ENCODE data around the gene INHA. TPM values are rescaled to one million over a fixed set of nuclear protein-coding genes. Genes with fewer than 3 reads are reported as not detected.

INHA gene
- total RNA-seq, 1 experiment from 2014 or later, result not detected

- CTCF ChIA-PET, result no interaction called here
- Histone ChIP-seq H3K9ac (ENCODE audit: low read length) (no peak overlapping the region), H3K79me2 (ENCODE audit: insufficient read depth, low read length) (peaks cover 18% of the 10 kb centered on the region; the same call in 1 of the 2 replicates), H3K9me2 (ENCODE audit: insufficient read depth) (no peaks in the 10 kb centered on the region), H4K20me1 (ENCODE audit: insufficient read depth) (no peaks in the 10 kb centered on the region), H3K9me3 (ENCODE audit: control insufficient read depth in 1 of 2, insufficient read depth in 1 of 2, low read depth in 1 of 2, low read length in 2 of 2) (no peaks in the 10 kb centered on the region), H3K4me3 (replicated peaks in 1 of 2; ENCODE audit: low read depth in 1 of 2, low read length in 2 of 2) (no peak overlapping the region), H2AFZ (ENCODE audit: low read depth, low read length, poor library complexity, severe bottlenecking) (no peak overlapping the region), H3K27ac (ENCODE audit: low read depth, low read length) (no peak overlapping the region), H3K36me3 (ENCODE audit: control insufficient read depth in 1 of 2, insufficient read depth in 2 of 2, low read length in 2 of 2) (no peaks in the 10 kb centered on the region), H3K4me2 (ENCODE audit: low read length) (no peak overlapping the region), H3K27me3 (ENCODE audit: insufficient read depth, low read length) (no peaks in the 10 kb centered on the region), H3K4me1 (ENCODE audit: control insufficient read depth in 1 of 2, insufficient read depth in 2 of 2, low read length in 2 of 2) (peaks cover 3 to 19% of the 10 kb centered on the region in 2 experiments; a peak in 3 of 4 replicates)
- BruUV-seq (replicated peaks), result no TSS peak
- RAD21 ChIA-PET (ENCODE audit: low non-redundant PET in 1 of 2, low total read pairs in 2 of 2, uncharacterized antibody in 2 of 2, unreplicated experiment in 2 of 2), result no interaction called here
- intact Hi-C loops (cut with micrococcal nuclease), result no loop called here
- no peak for DNase-seq (ENCODE audit: low read depth, low spot score)
- TF ChIP-seq, protein P1, sequence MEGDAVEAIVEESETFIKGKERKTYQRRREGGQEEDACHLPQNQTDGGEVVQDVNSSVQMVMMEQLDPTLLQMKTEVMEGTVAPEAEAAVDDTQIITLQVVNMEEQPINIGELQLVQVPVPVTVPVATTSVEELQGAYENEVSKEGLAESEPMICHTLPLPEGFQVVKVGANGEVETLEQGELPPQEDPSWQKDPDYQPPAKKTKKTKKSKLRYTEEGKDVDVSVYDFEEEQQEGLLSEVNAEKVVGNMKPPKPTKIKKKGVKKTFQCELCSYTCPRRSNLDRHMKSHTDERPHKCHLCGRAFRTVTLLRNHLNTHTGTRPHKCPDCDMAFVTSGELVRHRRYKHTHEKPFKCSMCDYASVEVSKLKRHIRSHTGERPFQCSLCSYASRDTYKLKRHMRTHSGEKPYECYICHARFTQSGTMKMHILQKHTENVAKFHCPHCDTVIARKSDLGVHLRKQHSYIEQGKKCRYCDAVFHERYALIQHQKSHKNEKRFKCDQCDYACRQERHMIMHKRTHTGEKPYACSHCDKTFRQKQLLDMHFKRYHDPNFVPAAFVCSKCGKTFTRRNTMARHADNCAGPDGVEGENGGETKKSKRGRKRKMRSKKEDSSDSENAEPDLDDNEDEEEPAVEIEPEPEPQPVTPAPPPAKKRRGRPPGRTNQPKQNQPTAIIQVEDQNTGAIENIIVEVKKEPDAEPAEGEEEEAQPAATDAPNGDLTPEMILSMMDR (IDR thresholded peaks at IDR 0.05 in 2 of 3, conservative IDR thresholded peaks at IDR 0.05 in 1 of 3; ENCODE audit: borderline replicate concordance in 1 of 3, insufficient read depth in 1 of 3, low read depth in 2 of 3, low read length in 2 of 3), result no peak
- TF ChIP-seq POLR2AphosphoS5 (IDR thresholded peaks at IDR 0.05; ENCODE audit: low read depth, low read length) (no peak), CBX3 (IDR thresholded peaks at IDR 0.05; ENCODE audit: low read depth) (no peak), JUND (IDR thresholded peaks at IDR 0.05) (no peak), FOSL1 (IDR thresholded peaks at IDR 0.05; ENCODE audit: low read depth) (no peak), RAD21 (IDR thresholded peaks at IDR 0.05; ENCODE audit: low read depth) (no peak), SP1 (IDR thresholded peaks at IDR 0.05; ENCODE audit: low read depth) (no peak), ZFX (IDR thresholded peaks at IDR 0.05) (no peak), SRF (IDR thresholded peaks at IDR 0.05; ENCODE audit: low read depth) (no peak), EZH2 (IDR thresholded peaks at IDR 0.05) (no peak)
- POLR2A ChIA-PET, result no interaction called here
- ATAC-seq, result no peak
Observed at GRCh38 chr2:219554350-219554749, 17.8 kb upstream of the INHA start.

DNA sequence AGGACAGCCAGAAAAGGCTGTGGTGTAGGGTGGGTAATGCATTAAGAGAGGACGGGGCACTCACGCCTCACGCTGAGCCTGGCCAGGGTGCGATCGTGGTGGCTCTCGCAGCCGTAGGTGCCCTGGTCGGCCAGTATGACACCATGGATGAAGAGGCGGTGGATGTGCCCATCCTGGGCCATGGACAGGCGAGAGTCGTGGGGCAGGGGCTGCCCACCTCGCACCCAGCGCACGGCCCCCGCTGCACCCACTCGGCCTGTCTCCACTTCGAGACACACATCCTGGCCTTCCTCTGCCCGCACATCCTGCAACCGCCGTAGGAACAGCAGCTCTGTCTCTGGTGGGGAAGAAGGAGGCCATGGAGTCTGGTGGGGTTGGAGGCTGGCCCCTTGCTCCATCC is 16.2 kb upstream of the INHA start:
- TF ChIP-seq RAD21 (IDR thresholded peaks at IDR 0.05; ENCODE audit: low read depth), result no peak

More for the DNA sequence above, 16.2 kb upstream of the INHA start:
- Histone ChIP-seq H3K36me3 (ENCODE audit: control insufficient read depth in 1 of 2, insufficient read depth in 2 of 2, low read length in 2 of 2) (no peaks in the 10 kb centered on the region), H4K20me1 (ENCODE audit: insufficient read depth) (no peaks in the 10 kb centered on the region), H3K4me1 (ENCODE audit: control insufficient read depth in 1 of 2, insufficient read depth in 2 of 2, low read length in 2 of 2) (peaks cover 2 to 18% of the 10 kb centered on the region in 2 experiments; a peak in 3 of 4 replicates), H3K9me2 (ENCODE audit: insufficient read depth) (no peaks in the 10 kb centered on the region), H3K9me3 (ENCODE audit: control insufficient read depth in 1 of 2, insufficient read depth in 1 of 2, low read depth in 1 of 2, low read length in 2 of 2) (no peaks in the 10 kb centered on the region), H3K79me2 (ENCODE audit: insufficient read depth, low read length) (peaks cover 8% of the 10 kb centered on the region; the same call in 1 of the 2 replicates), H2AFZ (ENCODE audit: low read depth, low read length, poor library complexity, severe bottlenecking) (no peak overlapping the region), H3K9ac (ENCODE audit: low read length) (no peak overlapping the region), H3K27me3 (ENCODE audit: insufficient read depth, low read length) (no peaks in the 10 kb centered on the region), H3K4me2 (ENCODE audit: low read length) (no peak overlapping the region), H3K4me3 (replicated peaks in 1 of 2; ENCODE audit: low read depth in 1 of 2, low read length in 2 of 2) (no peak overlapping the region), H3K27ac (ENCODE audit: low read depth, low read length) (no peak overlapping the region)
- no TSS peak for BruUV-seq (replicated peaks)
- intact Hi-C loops (cut with micrococcal nuclease), result no loop called here
- ATAC-seq (no peak), DNase-seq (ENCODE audit: low read depth, low spot score) (no peak)
- CTCF ChIA-PET, result no interaction called here
- POLR2A ChIA-PET, result no interaction called here
- RAD21 ChIA-PET (ENCODE audit: low non-redundant PET in 1 of 2, low total read pairs in 2 of 2, uncharacterized antibody in 2 of 2, unreplicated experiment in 2 of 2), result no interaction called here

Measured in HCT116 (cell line).